Esophagus squamous epithelium (tissue), 4 donors: ENCODE results near the gene GRN.

Experiments
- CTCF ChIP-seq, 6 experiments: fragments of 450-650 bp in 4 of 6; fragments of 200-600 bp in 2 of 6; sonication (generic) in 2 of 6; IDR thresholded peaks; one replicate each; pipeline ENCODE4 v1.5.1; 2016 to 2019; ENCODE audit warnings: antibody characterized with exemption in 6 of 6, mild to moderate bottlenecking in 4 of 6, moderate library complexity in 4 of 6
- POLR2A ChIP-seq, 4 donors: fragments of 450-650 bp; IDR thresholded peaks; one replicate each; pipeline ENCODE4 v1.6.1; 2017; ENCODE audit warnings: antibody characterized with exemption in 4 of 4, mild to moderate bottlenecking in 4 of 4, moderate library complexity in 3 of 4

GRCh38 chr17:44309472-44309871 lies 35.6 kb upstream of the GRN start:
- no peak for TF ChIP-seq CTCF (IDR thresholded peaks at IDR 0.05)
- TF ChIP-seq POLR2A (IDR thresholded peaks at IDR 0.05), result no peak
